OCI-LY1 (cell line): ENCODE data around the gene STXBP2.

Experiments
- H2AFZ ChIP-seq: fragments of 200-600 bp; sonication (generic), shearing (Covaris generic); 2 replicates; pipeline ENCODE4 v1.6.0; 2014; ENCODE audit warnings: antibody characterized with exemption, mild to moderate bottlenecking, low read length
- H3F3A ChIP-seq: fragments of 200-600 bp; sonication (generic), shearing (Covaris generic); 2 replicates; pipeline ENCODE4 v1.6.0; 2014; ENCODE audit warnings: mild to moderate bottlenecking, antibody characterized with exemption, low read length, moderate library complexity; ENCODE audit not compliant: insufficient read depth
- H3K27ac ChIP-seq: fragments of 200-600 bp; sonication (generic); 2 replicates; pipeline ENCODE4 v1.5.1; 2014; ENCODE audit warnings: low read length, mixed run types, mild to moderate bottlenecking, low read depth; ENCODE audit not compliant: poor library complexity, severe bottlenecking
- H3K27me3 ChIP-seq: fragments of 200-600 bp; sonication (generic); 2 replicates; pipeline ENCODE4 v1.6.0; 2014; ENCODE audit warnings: antibody characterized with exemption, mild to moderate bottlenecking, low read length, moderate library complexity; ENCODE audit not compliant: insufficient read depth
- H3K36me3 ChIP-seq: fragments of 200-600 bp; sonication (generic); 2 replicates; pipeline ENCODE4 v1.6.1; 2014; ENCODE audit warnings: mild to moderate bottlenecking, antibody characterized with exemption, low read length, moderate library complexity, mixed read lengths; ENCODE audit not compliant: insufficient read depth
- H3K4me1 ChIP-seq: fragments of 200-600 bp; sonication (generic); 2 replicates; pipeline ENCODE4 v1.5.1; 2014; ENCODE audit warnings: mild to moderate bottlenecking, low read length, moderate library complexity; ENCODE audit not compliant: insufficient read depth, severe bottlenecking
- H3K4me2 ChIP-seq: fragments of 200-600 bp; sonication (generic), shearing (Covaris generic); 2 replicates; pipeline ENCODE4 v1.6.1; 2014; ENCODE audit warnings: low read length
- H3K4me3 ChIP-seq: fragments of 200-600 bp; sonication (generic); 2 replicates; pipeline ENCODE4 v1.5.1; 2014; ENCODE audit warnings: low read length, low read depth, mild to moderate bottlenecking, mixed read lengths; ENCODE audit not compliant: poor library complexity, severe bottlenecking
- H3K79me2 ChIP-seq: fragments of 200-600 bp; shearing (Covaris generic); 2 replicates; pipeline ENCODE4 v1.6.1; 2016; ENCODE audit warnings: mixed run types, low read length, mixed read lengths; ENCODE audit not compliant: insufficient read depth
- H3K9ac ChIP-seq: fragments of 200-600 bp; sonication (generic), shearing (Covaris generic); 2 replicates; pipeline ENCODE4 v1.6.1; 2014; ENCODE audit warnings: mild to moderate bottlenecking, low read length, mixed read lengths
- H3K9me2 ChIP-seq: fragments of 200-600 bp; sonication (generic), shearing (Covaris generic); 2 replicates; pipeline ENCODE4 v1.6.1; 2014; ENCODE audit warnings: low read depth, mild to moderate bottlenecking, low read length, mixed read lengths
- H3K9me3 ChIP-seq: fragments of 200-600 bp; shearing (Covaris generic); 2 replicates; pipeline ENCODE4 v1.6.1; 2014; ENCODE audit warnings: low read length, mixed read lengths
- H4K20me1 ChIP-seq: fragments of 200-600 bp; sonication (generic), shearing (Covaris generic); 2 replicates; pipeline ENCODE4 v1.6.0; 2016; ENCODE audit warnings: mild to moderate bottlenecking, low read length; ENCODE audit not compliant: insufficient read depth
- EZH2 ChIP-seq: fragments of 200-600 bp; sonication (generic), shearing (Covaris generic); IDR thresholded peaks from 2 replicates; pipeline ENCODE4 v1.8.0; 2017; ENCODE audit warnings: borderline replicate concordance, mixed run types, mild to moderate bottlenecking, antibody characterized with exemption, low read length, moderate library complexity, mixed read lengths
- TF ChIP-seq, protein P1 (sequence below): fragments of 200-600 bp; sonication (generic), shearing (Covaris generic); IDR thresholded peaks from 2 replicates; pipeline ENCODE4 v1.5.1; 2017; ENCODE audit warnings: mild to moderate bottlenecking, antibody characterized with exemption, low read length, moderate library complexity, mixed read lengths

Gene STXBP2

DNA sequence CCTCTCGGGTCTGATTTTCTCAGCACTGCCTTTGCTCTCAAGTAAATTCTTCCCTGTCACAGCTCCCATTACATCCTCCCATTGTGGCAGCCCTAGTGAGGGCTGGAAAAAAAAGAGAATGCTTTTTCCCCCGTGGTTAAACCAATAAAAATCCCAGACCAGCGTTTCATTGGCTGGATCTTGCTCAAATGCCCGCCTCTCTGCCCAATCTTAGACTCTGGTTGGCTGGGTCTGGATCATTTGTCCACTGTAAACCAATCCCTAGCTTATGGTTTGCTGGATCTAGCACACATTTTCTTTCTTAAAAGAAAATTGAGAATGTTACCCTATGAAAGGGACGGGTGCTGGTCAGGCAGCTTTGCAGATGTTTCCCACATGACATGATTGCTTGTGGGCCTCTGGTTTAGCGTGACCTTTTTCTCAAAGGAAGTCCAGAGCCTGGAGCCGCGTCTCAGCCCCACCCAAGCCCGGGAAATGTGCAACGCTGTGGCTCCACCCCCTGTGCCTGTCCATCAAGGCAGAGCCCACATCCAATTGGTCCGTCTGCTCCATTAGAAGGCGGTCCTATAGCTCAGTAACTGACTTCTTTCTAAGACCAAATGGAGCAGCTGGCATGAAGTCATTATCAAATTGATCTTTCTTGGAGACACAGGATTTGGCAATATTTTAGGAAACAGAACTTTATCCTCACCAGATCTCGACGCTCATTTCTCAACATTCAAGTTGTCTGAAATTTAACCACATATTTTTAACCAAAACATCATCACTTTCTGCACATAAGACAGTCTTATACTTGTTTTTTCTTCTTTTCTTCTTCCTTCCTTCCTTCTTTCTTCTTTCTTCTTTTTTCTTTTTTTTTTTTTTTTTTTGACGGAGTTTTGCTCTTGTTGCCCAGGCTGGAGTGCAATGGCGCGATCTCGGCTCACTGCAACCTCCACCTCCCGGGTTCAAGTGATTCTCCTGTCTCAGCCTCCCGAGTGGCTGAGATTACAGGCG is 37.4 kb downstream of the STXBP2 start:
- H3K9me3 ChIP-seq = no peaks in the 10 kb centered on the region
- no peaks in the 10 kb centered on the region for H3K9me2 ChIP-seq
- H2AFZ ChIP-seq = no peak overlapping the region
- H3K4me1 ChIP-seq = peaks cover 12% of the 10 kb centered on the region
- H3K27me3 ChIP-seq = peaks cover 8% of the 10 kb centered on the region
- TF ChIP-seq EZH2 = no peak
- TF ChIP-seq, protein P1, sequence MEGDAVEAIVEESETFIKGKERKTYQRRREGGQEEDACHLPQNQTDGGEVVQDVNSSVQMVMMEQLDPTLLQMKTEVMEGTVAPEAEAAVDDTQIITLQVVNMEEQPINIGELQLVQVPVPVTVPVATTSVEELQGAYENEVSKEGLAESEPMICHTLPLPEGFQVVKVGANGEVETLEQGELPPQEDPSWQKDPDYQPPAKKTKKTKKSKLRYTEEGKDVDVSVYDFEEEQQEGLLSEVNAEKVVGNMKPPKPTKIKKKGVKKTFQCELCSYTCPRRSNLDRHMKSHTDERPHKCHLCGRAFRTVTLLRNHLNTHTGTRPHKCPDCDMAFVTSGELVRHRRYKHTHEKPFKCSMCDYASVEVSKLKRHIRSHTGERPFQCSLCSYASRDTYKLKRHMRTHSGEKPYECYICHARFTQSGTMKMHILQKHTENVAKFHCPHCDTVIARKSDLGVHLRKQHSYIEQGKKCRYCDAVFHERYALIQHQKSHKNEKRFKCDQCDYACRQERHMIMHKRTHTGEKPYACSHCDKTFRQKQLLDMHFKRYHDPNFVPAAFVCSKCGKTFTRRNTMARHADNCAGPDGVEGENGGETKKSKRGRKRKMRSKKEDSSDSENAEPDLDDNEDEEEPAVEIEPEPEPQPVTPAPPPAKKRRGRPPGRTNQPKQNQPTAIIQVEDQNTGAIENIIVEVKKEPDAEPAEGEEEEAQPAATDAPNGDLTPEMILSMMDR = no peak
- H3K27ac ChIP-seq = no peak overlapping the region
- H3K4me2 ChIP-seq = peak overlapping the region; percentile 35
- no peak overlapping the region for H3K9ac ChIP-seq
- no peaks in the 10 kb centered on the region for H3K36me3 ChIP-seq
- no peaks in the 10 kb centered on the region for H3K79me2 ChIP-seq
- H4K20me1 ChIP-seq = no peaks in the 10 kb centered on the region
- H3K4me3 ChIP-seq = no peak overlapping the region
- no peaks in the 10 kb centered on the region for H3F3A ChIP-seq

GRCh38 chr19:7676376-7676775 is 39.5 kb downstream of the STXBP2 start:
- no peak overlapping the region for H3K4me3 ChIP-seq
- H4K20me1 ChIP-seq = no peaks in the 10 kb centered on the region
- no peak overlapping the region for H3K9ac ChIP-seq
- peaks cover 3% of the 10 kb centered on the region; the same call in 1 of the 2 replicates for H3K27me3 ChIP-seq
- peaks cover 18% of the 10 kb centered on the region for H3K4me1 ChIP-seq
- H2AFZ ChIP-seq = no peak overlapping the region
- no peaks in the 10 kb centered on the region for H3K36me3 ChIP-seq
- no peaks in the 10 kb centered on the region for H3K9me2 ChIP-seq
- H3K9me3 ChIP-seq = no peaks in the 10 kb centered on the region
- H3F3A ChIP-seq = no peaks in the 10 kb centered on the region
- TF ChIP-seq, protein P1 = no peak
- no peak for TF ChIP-seq EZH2
- no peak overlapping the region for H3K4me2 ChIP-seq
- no peak overlapping the region for H3K27ac ChIP-seq
- no peaks in the 10 kb centered on the region for H3K79me2 ChIP-seq

DNA sequence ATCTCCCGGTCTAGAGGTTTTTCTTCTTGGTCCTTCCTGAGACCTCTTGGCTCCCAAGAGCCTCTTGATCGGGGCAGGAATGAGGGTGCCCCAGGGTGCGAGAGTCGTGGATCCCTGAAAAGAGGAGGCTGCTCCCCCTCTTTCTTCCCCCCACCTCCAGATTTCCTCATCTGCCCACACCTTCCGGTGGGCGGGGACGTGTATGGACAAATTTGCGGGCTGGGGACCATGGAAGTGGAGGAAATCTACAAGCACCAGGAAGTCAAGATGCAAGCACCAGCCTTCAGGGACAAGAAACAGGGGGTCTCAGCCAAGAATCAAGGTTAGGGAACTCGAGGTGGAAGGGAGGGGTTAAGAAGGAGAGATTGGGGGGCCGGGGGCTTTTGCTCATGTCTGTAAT is 39.9 kb downstream of the STXBP2 start, which contains the start of gene MCEMP1:
TSS of gene MCEMP1 (plus strand) at position 237 of the 400 bp plus-strand sequence. CDS start at position 268, 31 bp downstream.
- no peaks in the 10 kb centered on the region for H3K79me2 ChIP-seq
- peaks cover under 1% of the 10 kb centered on the region; the same call in 1 of the 2 replicates for H3K27me3 ChIP-seq
- no peak within 1 kb of the TSS for H3K27ac ChIP-seq
- H4K20me1 ChIP-seq = no peaks in the 10 kb centered on the region
- peaks cover under 1% of the 10 kb centered on the region for H3K36me3 ChIP-seq
- H3K9ac ChIP-seq = no peak within 1 kb of the TSS
- no peaks in the 10 kb centered on the region for H3K9me2 ChIP-seq
- H3K9me3 ChIP-seq = no peaks in the 10 kb centered on the region
- H3K4me1 ChIP-seq = peaks cover 21% of the 10 kb centered on the region
- no peak within 1 kb of the TSS for H2AFZ ChIP-seq
- H3F3A ChIP-seq = no peaks in the 10 kb centered on the region
- H3K4me2 ChIP-seq = no peak within 1 kb of the TSS
- TF ChIP-seq EZH2 = no peak
- TF ChIP-seq, protein P1 = no peak
- no peak within 1 kb of the TSS for H3K4me3 ChIP-seq
